HG02884 (cell line): ENCODE results near the gene EXOC3L1.
A peak's percentile ranks its signal among the peaks of the same experiment; 100 is the strongest.

Source experiments
- ATAC-seq: cut with Tn5 transposase; IDR thresholded peaks from one replicate; pipeline ENCODE4 v1.9.1; 2021; ENCODE audit warnings: mild to moderate bottlenecking, moderate library complexity; ENCODE audit not compliant: unreplicated experiment

EXOC3L1 gene

GRCh38 chr16:67165121-67166078 is 24.5 kb downstream of the EXOC3L1 start:
- ATAC-seq: no peak

DNA sequence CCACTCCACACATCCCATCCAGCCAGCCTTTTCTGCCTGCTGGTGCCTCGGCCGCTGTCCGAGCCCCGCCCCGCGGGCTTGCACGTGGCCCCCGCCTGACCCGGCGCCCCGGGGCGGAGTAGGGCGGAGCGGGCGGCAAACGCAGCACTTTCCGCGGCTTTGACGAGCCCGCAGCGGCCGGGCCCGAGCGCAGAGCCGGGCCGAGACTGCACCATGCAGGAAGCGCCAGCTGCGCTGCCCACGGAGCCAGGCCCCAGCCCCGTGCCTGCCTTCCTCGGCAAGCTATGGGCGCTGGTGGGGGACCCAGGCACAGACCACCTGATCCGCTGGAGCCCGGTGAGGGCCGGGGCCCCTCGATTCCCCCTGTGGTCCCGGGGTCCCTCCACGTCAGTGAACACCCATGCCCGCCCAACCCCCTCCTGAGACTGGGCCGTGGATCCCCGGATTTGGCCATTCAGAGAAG is 25.3 kb downstream of the EXOC3L1 start, which contains the start of gene HSF4:
HSF4 (plus strand) TSS at position 147 of the 463 bp plus-strand sequence; CDS start at position 214, 67 bp downstream.
- ATAC-seq: no peak

GRCh38 chr16:67163999-67164558 is 25.9 kb downstream of the EXOC3L1 start:
- no peak for ATAC-seq

- ATAC-seq: no peak
Observed at GRCh38 chr16:67163164-67163998, 26.6 kb downstream of the EXOC3L1 start.

DNA sequence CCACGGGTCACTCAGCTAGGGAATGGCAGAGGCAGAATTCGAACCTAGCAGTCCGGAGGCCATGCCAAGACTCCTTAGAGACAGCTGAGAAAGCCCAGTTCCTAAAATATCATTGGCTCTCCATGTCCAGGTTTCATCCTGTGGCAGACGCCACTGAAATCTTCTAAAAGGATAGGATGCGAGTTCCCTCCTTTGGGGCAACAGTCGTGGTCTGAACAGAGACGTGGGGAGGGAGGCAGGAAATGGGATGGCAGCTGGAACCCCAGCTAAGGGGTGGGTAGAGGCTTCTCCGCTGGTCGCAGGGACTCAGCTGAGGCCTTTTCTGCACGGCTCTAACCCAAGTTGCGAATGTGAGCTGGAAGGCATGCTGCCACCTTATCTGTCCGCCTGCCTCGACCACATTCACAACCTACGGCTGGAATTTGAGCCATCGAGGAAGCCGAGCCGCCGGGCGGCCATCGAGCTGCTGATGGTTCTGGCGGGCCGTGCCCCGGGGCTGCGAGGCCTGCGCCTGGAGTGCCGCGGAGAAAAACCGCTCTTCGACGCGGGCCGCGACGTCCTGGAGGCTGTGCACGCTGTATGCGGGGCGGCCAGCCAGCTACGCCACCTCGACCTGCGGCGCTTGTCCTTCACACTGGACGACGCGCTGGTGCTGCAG is 27.3 kb downstream of the EXOC3L1 start:
- ATAC-seq: no peak

DNA sequence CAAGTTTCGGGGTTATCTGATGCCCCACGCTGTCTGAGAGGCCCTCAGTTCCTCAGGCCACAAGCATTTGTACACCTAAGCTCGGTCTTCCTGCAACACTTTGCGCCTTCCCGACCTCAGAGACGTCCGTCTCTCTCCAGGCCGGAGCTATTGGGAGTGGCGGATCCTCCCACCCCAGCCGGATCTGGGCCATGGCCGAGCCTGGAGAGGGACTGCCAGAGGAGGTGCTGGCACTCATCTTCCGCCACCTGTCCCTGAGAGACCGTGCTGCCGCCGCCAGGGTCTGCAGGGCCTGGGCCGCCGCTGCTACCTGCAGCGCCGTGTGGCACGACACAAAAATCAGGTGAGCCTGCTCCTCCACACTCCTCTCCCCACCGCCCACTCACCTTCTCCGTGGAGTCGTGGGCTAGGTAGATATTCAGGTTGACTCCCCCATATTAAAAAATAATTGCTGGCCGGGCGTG is 28.3 kb downstream of the EXOC3L1 start:
- no peak for ATAC-seq

DNA sequence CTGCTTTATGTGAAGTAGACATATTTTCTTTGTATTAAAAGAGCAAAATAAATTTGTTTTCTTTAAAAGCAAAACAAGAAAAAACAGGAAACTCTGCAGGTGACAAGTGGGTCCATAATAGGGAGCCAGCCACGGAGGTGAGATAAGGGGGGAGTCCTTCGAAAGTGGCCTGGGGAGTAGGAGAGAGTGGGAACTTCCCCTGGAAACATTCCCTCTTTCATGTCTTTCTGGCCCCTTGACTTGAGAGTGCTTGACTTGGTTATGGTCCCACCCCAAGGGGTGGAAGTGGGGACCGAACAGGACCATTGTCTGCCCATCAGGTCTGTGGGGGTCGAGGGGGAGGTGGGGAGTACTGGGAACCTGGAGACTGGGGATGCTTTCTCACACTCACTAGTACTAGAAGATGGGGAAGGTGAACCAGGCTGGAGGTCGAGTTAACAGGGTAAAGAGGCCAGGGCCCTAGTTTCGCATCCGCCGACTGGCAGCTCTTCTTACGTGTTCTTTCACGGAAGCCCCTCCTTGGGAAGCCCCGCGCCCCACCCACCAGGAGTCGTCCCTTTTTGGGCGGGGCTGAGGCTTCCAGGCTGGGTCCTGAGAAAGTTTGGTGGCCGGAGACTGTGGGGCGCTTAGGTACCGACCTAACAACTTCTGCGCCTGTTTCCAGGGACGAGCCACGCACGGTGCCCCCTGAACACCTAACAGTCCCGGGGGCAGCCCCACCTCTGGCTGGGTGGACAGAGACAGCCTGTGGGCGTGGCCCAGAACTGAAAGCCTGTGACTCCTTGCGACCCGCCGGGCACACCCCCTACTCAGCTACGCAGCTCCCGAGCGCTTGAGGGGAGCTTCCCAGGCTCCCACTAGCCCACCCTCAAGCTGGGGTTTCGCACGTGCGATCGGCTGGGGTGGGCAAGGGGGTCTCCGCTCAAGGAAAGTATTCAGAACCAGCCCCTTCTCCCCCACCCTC is 31.0 kb downstream of the EXOC3L1 start:
- peak; percentile 28 for ATAC-seq

DNA sequence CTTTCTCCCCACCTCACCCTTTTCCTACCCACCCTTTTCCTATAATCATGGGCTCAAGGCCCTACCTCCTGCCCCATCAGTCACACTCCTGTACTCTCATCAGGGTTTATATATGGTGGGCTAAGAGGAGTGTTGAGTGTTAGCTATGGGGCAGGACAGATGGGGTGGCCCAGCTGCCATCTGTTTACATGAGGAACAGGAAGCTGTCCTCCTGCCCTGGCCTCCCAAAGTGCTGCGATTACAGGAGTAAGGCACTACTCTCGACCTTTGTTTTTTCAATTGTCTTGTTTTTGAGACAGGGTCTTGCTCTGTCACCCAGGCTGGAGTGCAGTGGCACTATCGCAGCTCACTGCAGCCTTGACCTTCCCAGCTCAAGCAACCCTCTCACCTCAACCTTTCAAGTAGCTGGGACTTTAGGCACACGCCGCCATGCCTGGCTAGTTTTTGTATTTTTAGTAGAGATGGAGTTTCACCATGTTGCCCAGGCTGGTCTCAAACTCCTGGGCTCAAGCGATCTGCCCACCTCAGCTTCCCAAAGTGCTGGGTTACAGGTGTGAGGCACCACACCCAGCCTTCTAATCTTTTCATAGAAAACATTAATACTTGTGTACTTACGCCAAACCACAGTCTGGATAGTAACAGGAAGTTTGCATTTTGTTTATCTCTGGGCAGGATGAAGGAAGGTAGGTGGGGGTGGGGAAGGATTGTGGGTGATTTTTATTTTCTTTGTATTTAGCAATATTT is 31.9 kb downstream of the EXOC3L1 start:
- no peak for ATAC-seq

- ATAC-seq: no peak
Observed at GRCh38 chr16:67157106-67157748, 32.7 kb downstream of the EXOC3L1 start.

GRCh38 chr16:67156143-67156844 is 33.6 kb downstream of the EXOC3L1 start:
- ATAC-seq: no peak

- no peak for ATAC-seq
Observed at GRCh38 chr16:67155295-67156142, 34.4 kb downstream of the EXOC3L1 start.

DNA sequence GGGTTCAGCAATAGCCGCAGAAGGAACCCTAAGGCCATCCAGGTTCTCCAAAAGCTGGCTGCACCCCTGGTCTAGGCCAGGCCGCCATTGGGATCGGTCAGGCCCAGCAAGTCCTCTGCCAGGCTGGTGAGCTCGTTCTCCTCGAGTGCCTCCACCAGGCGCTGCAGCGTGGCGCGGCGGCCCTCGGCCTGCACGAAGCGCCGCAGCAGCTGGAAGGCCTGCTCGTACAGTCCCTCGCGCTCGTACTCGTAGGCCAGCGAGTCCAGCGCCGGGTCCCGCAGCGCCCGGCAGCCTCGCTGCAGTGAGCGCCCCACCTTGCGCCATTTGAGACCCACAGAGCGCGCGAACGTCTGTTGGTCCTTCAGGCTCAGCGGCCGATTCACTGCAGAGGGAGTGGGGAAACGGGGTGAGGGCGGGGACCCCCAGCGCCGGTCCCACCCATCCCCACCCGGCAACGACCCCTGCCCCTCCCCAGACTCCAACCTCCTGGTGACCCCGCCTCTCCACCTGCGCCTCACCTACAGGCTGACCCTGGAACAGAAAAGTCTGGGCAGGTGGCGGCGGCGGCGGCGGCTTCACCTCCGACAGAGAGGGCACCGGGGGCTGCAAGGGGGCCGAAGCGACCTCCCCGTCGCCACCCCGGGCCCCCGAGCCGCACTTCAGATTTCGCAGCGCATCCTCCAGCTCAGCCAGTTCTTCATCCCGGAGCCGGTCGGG is 35.2 kb downstream of the EXOC3L1 start:
- ATAC-seq: no peak

DNA sequence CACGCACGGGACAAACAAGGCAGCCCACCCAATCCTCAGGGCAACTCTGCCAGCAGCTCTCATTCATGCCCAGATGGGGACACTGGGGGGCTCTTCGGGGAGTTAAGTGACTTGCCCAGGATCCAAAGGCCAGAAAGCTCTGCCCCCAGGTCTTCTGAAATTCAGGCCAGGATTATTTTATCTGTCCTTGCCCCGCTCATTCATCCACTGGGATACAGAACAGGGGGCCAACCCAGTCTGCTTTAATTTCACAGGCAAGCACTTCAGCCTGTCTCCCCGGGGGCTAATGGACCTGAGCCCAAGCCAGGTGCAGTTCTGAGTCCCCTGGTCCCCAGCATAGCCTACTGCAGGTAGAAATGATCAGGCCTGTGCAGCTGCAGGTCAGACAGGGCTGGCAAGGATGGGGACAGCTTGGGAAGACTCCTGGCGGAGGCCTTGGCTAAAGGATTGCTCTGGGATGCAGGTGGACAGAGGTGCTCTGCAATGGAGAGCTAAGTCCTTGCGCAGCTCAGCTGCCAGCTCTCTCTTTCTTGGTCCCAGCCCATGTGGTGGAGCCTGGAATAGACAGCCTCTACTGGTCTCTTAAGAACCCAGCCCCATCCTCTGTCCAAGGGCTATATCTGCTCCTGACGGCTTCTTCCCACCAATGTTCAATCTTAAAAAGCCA is 38.4 kb downstream of the EXOC3L1 start:
- no peak for ATAC-seq

DNA sequence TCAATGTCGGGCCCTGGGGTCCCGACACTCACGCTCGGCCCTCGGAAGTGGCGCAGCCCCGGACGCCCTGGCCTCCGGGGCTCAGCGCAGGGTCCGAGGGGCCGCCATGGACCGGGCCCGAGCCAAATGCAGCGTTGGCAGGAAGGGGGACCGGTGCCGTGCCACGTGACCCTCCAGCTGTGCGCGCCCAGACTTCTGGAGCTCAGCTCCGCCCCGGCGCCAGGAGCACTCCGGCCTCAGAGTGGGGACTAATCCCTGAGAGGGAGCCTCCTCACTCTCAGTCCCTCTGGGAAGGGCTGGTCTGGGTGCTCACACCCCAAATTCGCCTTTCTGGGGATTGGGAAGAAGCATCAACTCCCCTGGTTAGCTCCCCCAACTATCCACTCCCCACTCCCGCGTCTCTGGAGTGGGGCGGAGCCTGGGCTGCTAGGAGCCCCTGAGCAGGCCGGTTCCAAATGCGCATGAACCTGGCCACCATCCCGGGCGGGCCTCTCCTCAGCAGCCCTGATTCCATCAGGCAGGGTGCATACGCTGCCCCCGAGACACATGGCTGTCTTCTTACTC is 39.0 kb downstream of the EXOC3L1 start, which contains the start of gene B3GNT9:
B3GNT9 (minus strand) TSS at position 166 of the 564 bp plus-strand sequence. CDS start 513 bp downstream, outside the sequence.
- ATAC-seq: no peak
